Measurements from ENCODE around the gene DEFB129.

GRCh38 chr20:257419-257818 lies 30.4 kb downstream of the DEFB129 start, which contains the start of gene DEFB132:
- TF ChIP-seq CTCF (IDR thresholded peaks at IDR 0.05) (no peak), POLR2A (IDR thresholded peaks at IDR 0.05) (no peak)

Data from esophagus squamous epithelium (tissue), 4 donors.